Duodenal mucosa (tissue), 2 donors: ENCODE measurements around the gene KIFBP.
"Not testable (repeated sequence)": the region's sequence is repeated elsewhere in the genome, so short reads cannot be mapped to it uniquely, and the experiment has no call there.

Experiments
- H3K27ac ChIP-seq: one replicate; pipeline ENCODE4 v1.7.0; 2013; ENCODE audit warnings: low read depth, low read length
- H3K27me3 ChIP-seq, 2 donors: one replicate each; pipeline ENCODE4 v1.7.0; 2013; ENCODE audit warnings: low read length in 2 of 2, control low read depth in 1 of 2; ENCODE audit not compliant: insufficient read depth in 2 of 2, control insufficient read depth in 1 of 2
- H3K36me3 ChIP-seq, 2 donors: one replicate each; pipeline ENCODE4 v1.7.0; 2013; ENCODE audit warnings: low read length in 2 of 2, control low read depth in 1 of 2; ENCODE audit not compliant: insufficient read depth in 2 of 2, control insufficient read depth in 1 of 2
- H3K4me1 ChIP-seq, 2 donors: one replicate each; pipeline ENCODE4 v1.7.0; 2013; ENCODE audit warnings: low read length in 2 of 2, control low read depth in 1 of 2; ENCODE audit not compliant: insufficient read depth in 2 of 2, control insufficient read depth in 1 of 2
- H3K4me3 ChIP-seq, 2 donors: one replicate each; pipeline ENCODE4 v1.7.0; 2013; ENCODE audit warnings: low read length in 2 of 2, low read depth in 1 of 2
- H3K9ac ChIP-seq, 2 donors: one replicate each; pipeline ENCODE4 v1.7.0; 2013; ENCODE audit warnings: low read length in 2 of 2, low read depth in 1 of 2
- H3K9me3 ChIP-seq, 2 donors: one replicate each; pipeline ENCODE4 v1.7.0; 2013; ENCODE audit warnings: low read length in 2 of 2, control low read depth in 1 of 2; ENCODE audit not compliant: control insufficient read depth in 1 of 2

Gene KIFBP

GRCh38 chr10:68992636-68993440 lies 4.2 kb downstream of the KIFBP start:
- H3K4me3 ChIP-seq: no peak overlapping the region
- H3K36me3 ChIP-seq: no peaks in the 10 kb centered on the region
- peaks cover 15 to 18% of the 10 kb centered on the region in 2 donors for H3K4me1 ChIP-seq
- H3K27ac ChIP-seq: no peak overlapping the region
- H3K27me3 ChIP-seq: no peaks in the 10 kb centered on the region
- H3K9ac ChIP-seq: no peak overlapping the region
- no peaks in the 10 kb centered on the region for H3K9me3 ChIP-seq

- Histone ChIP-seq H3K27ac (no peak overlapping the region), H3K4me3 (no peak overlapping the region), H3K9ac (no peak overlapping the region), H3K4me1 (no peaks in the 10 kb centered on the region), H3K36me3 (peaks cover 3 to 7% of the 10 kb centered on the region in 2 donors), H3K9me3 (no peaks in the 10 kb centered on the region), H3K27me3 (no peaks in the 10 kb centered on the region)
These were observed 8.6 kb downstream of the KIFBP start for GRCh38 chr10:68997211-68997610.

- H3K9me3 ChIP-seq: no peaks in the 10 kb centered on the region
- H3K27ac ChIP-seq: no peak overlapping the region
- no peak overlapping the region for H3K4me3 ChIP-seq
- no peaks in the 10 kb centered on the region for H3K27me3 ChIP-seq
- H3K4me1 ChIP-seq: no peaks in the 10 kb centered on the region
- H3K36me3 ChIP-seq: peaks cover 6 to 15% of the 10 kb centered on the region in 2 donors
- H3K9ac ChIP-seq: no peak overlapping the region
These were observed 16.2 kb downstream of the KIFBP start for GRCh38 chr10:69004821-69005220.

DNA sequence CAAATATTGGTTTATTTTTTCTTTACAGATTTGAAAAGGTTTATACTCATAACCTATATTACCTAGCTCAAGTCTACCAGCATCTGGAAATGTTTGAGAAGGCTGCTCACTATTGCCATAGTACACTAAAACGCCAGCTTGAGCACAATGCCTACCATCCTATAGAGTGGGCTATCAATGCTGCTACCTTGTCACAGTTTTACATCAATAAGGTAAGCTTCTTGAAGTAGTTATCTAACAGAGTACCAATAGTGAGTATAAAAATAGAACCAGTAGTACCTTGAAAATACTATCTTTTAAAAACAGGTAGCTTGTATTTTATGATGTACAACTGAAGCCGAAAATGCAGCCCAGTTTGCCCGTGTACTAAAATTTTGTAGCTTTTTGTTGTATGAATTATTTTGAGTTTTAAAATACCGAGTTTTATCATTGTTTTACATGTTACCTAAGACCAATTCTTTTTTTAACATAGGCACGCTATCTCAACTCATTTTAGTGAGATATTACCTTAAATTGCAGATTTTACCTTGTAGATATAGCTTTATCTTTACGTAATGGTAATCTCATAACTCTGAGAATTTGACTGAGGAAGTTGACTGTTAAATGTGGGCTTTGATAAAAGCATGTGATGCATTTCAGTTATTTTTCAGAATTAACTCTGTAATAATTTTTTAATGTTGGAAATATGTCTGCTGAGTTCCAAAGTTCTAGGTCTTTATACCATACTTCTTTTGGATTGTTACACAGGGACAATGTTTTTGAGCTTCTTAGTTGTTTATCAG lies 17.3 kb downstream of the KIFBP start:
- Histone ChIP-seq H3K9ac (no peak overlapping the region), H3K36me3 (peaks cover 4 to 16% of the 10 kb centered on the region in 2 donors), H3K27me3 (no peaks in the 10 kb centered on the region), H3K27ac (no peak overlapping the region), H3K4me3 (no peak overlapping the region), H3K4me1 (no peaks in the 10 kb centered on the region), H3K9me3 (no peaks in the 10 kb centered on the region)

- Histone ChIP-seq H3K36me3 (peaks cover 4 to 22% of the 10 kb centered on the region in 2 donors), H3K27ac (no peak overlapping the region), H3K9ac (no peak overlapping the region), H3K27me3 (no peaks in the 10 kb centered on the region), H3K4me1 (no peaks in the 10 kb centered on the region), H3K4me3 (no peak overlapping the region), H3K9me3 (no peaks in the 10 kb centered on the region)
These were observed 18.7 kb downstream of the KIFBP start for GRCh38 chr10:69007260-69007659.

GRCh38 chr10:69009360-69009759 lies 20.8 kb downstream of the KIFBP start:
- no peak overlapping the region for H3K9ac ChIP-seq
- H3K27me3 ChIP-seq: no peaks in the 10 kb centered on the region
- peaks cover 4 to 37% of the 10 kb centered on the region in 2 donors for H3K36me3 ChIP-seq
- no peak overlapping the region for H3K27ac ChIP-seq
- no peak overlapping the region for H3K4me3 ChIP-seq
- H3K9me3 ChIP-seq: no peaks in the 10 kb centered on the region
- no peaks in the 10 kb centered on the region for H3K4me1 ChIP-seq

GRCh38 chr10:69010151-69010640 lies 21.6 kb downstream of the KIFBP start:
- no peaks in the 10 kb centered on the region for H3K4me1 ChIP-seq
- H3K36me3 ChIP-seq: peaks cover 4 to 37% of the 10 kb centered on the region in 2 donors
- H3K4me3 ChIP-seq: no peak overlapping the region
- no peaks in the 10 kb centered on the region for H3K27me3 ChIP-seq
- H3K27ac ChIP-seq: no peak overlapping the region
- H3K9ac ChIP-seq: no peak overlapping the region
- no peaks in the 10 kb centered on the region for H3K9me3 ChIP-seq

- not testable (repeated sequence) for H3K9ac ChIP-seq, H3K27ac ChIP-seq, H3K9me3 ChIP-seq, H3K4me3 ChIP-seq, H3K27me3 ChIP-seq, H3K4me1 ChIP-seq
- H3K36me3 ChIP-seq: peaks cover 13 to 37% of the 10 kb centered on the region in 2 donors
These were observed 24.2 kb downstream of the KIFBP start for GRCh38 chr10:69012778-69013177.

DNA sequence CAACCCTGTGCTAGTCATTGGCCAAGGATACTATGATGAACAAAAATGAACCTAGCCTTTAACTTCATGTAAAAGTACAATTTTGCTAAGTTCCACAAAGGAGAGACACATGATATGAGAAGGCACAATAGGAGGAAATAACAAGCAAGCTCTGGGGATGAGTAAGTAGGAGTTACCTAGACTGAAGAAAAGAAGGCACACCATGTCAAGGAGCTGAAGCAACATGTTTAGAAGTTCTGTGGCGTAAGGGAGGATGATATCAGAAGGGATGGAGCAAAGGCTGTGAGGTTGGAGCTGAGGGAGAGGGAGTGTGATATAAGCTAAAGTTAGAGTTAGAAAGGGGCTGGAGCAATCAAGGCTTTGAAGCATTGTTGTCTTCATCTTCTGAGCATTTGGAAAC lies 25.6 kb downstream of the KIFBP start:
- no peaks in the 10 kb centered on the region for H3K27me3 ChIP-seq
- no peak overlapping the region for H3K4me3 ChIP-seq
- peaks cover 13 to 40% of the 10 kb centered on the region in 2 donors for H3K36me3 ChIP-seq
- H3K27ac ChIP-seq: no peak overlapping the region
- no peaks in the 10 kb centered on the region for H3K4me1 ChIP-seq
- no peak overlapping the region for H3K9ac ChIP-seq
- no peaks in the 10 kb centered on the region for H3K9me3 ChIP-seq

- peaks cover 13 to 14% of the 10 kb centered on the region in 2 donors for H3K36me3 ChIP-seq
- no peak overlapping the region for H3K27ac ChIP-seq
- no peaks in the 10 kb centered on the region for H3K27me3 ChIP-seq
- no peaks in the 10 kb centered on the region for H3K9me3 ChIP-seq
- no peak overlapping the region for H3K9ac ChIP-seq
- no peaks in the 10 kb centered on the region for H3K4me1 ChIP-seq
- H3K4me3 ChIP-seq: no peak overlapping the region
These were observed 30.0 kb downstream of the KIFBP start for GRCh38 chr10:69018613-69019012.
